Measurements from ENCODE around the gene MORC1.

The MORC1 gene

GRCh38 chr3:108940568-108941263, 177.2 kb downstream of the MORC1 start:
- no peak overlapping the region for H3K27ac ChIP-seq (ENCODE audit: low read length)
- no peak overlapping the region for H3K4me2 ChIP-seq (ENCODE audit: low read length)
- no peaks in the 10 kb centered on the region for H3K27me3 ChIP-seq (ENCODE audit: low read depth, low read length)
- no peaks in the 10 kb centered on the region for H3K4me1 ChIP-seq (ENCODE audit: low read length)
- TF ChIP-seq EZH2phosphoT487 (IDR thresholded peaks at IDR 0.05; ENCODE audit: low read depth) (no peak), CTCF (IDR thresholded peaks at IDR 0.05; ENCODE audit: low read depth, low read length) (no peak)
- no peak overlapping the region for H2AFZ ChIP-seq (ENCODE audit: low read depth, low read length)
- H3K79me2 ChIP-seq (ENCODE audit: low read length), result no peaks in the 10 kb centered on the region
- no peak overlapping the region for H3K9ac ChIP-seq (ENCODE audit: low read length)
- H3K36me3 ChIP-seq (replicated peaks; ENCODE audit: low read depth, low read length), result no peaks in the 10 kb centered on the region
- H3K9me3 ChIP-seq (ENCODE audit: insufficient read depth, low read length), result no peaks in the 10 kb centered on the region
- no peak overlapping the region for H3K4me3 ChIP-seq (ENCODE audit: low read length)
- no peaks in the 10 kb centered on the region for H4K20me1 ChIP-seq (ENCODE audit: insufficient read depth, low read length)

GRCh38 chr3:108940166-108940565, 177.8 kb downstream of the MORC1 start:
- Histone ChIP-seq H3K27ac (ENCODE audit: low read length) (no peak overlapping the region), H3K9ac (ENCODE audit: low read length) (no peak overlapping the region), H3K4me1 (ENCODE audit: low read length) (no peaks in the 10 kb centered on the region), H3K4me2 (ENCODE audit: low read length) (no peak overlapping the region), H3K36me3 (replicated peaks; ENCODE audit: low read depth, low read length) (no peaks in the 10 kb centered on the region), H3K4me3 (ENCODE audit: low read length) (no peak overlapping the region), H4K20me1 (ENCODE audit: insufficient read depth, low read length) (no peaks in the 10 kb centered on the region), H3K9me3 (ENCODE audit: insufficient read depth, low read length) (no peaks in the 10 kb centered on the region), H2AFZ (ENCODE audit: low read depth, low read length) (no peak overlapping the region), H3K27me3 (ENCODE audit: low read depth, low read length) (no peaks in the 10 kb centered on the region), H3K79me2 (ENCODE audit: low read length) (no peaks in the 10 kb centered on the region)
- TF ChIP-seq CTCF (IDR thresholded peaks at IDR 0.05; ENCODE audit: low read depth, low read length) (no peak), EZH2phosphoT487 (IDR thresholded peaks at IDR 0.05; ENCODE audit: low read depth) (no peak)

GRCh38 chr3:108936924-108937689, 180.8 kb downstream of the MORC1 start:
- Histone ChIP-seq H3K4me3 (ENCODE audit: low read length) (no peak overlapping the region), H3K4me1 (ENCODE audit: low read length) (no peaks in the 10 kb centered on the region), H3K9me3 (ENCODE audit: insufficient read depth, low read length) (no peaks in the 10 kb centered on the region), H3K27ac (ENCODE audit: low read length) (no peak overlapping the region), H3K27me3 (ENCODE audit: low read depth, low read length) (no peaks in the 10 kb centered on the region), H4K20me1 (ENCODE audit: insufficient read depth, low read length) (no peaks in the 10 kb centered on the region), H3K4me2 (ENCODE audit: low read length) (no peak overlapping the region), H2AFZ (ENCODE audit: low read depth, low read length) (no peak overlapping the region), H3K36me3 (replicated peaks; ENCODE audit: low read depth, low read length) (no peaks in the 10 kb centered on the region), H3K9ac (ENCODE audit: low read length) (no peak overlapping the region), H3K79me2 (ENCODE audit: low read length) (no peaks in the 10 kb centered on the region)
- TF ChIP-seq EZH2phosphoT487 (IDR thresholded peaks at IDR 0.05; ENCODE audit: low read depth) (no peak), CTCF (IDR thresholded peaks at IDR 0.05; ENCODE audit: low read depth, low read length) (no peak)

DNA sequence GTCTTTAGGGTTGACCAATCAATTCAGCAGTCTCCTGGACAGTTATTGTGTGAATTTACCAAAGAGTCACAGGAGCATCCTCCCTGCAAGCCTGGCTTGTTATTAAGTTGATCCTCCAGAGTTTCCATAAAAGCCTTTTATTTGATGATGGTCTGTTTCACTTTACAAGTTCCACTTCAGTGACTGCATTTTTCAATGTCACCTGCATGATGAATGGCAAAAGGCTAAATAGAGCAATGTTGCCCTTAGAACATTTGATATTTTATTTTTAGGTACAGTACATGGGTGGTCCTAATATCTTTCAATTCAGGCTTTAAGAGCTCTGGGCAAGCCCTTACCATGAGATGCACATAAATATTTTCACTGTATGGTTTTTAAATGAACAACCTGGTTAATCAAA, 186.9 kb downstream of the MORC1 start:
- Histone ChIP-seq H3K79me2 (ENCODE audit: low read length) (no peaks in the 10 kb centered on the region), H3K9ac (ENCODE audit: low read length) (no peak overlapping the region), H3K4me3 (ENCODE audit: low read length) (no peak overlapping the region), H2AFZ (ENCODE audit: low read depth, low read length) (no peak overlapping the region), H3K36me3 (replicated peaks; ENCODE audit: low read depth, low read length) (no peaks in the 10 kb centered on the region), H3K4me2 (ENCODE audit: low read length) (no peak overlapping the region), H3K27ac (ENCODE audit: low read length) (no peak overlapping the region), H3K4me1 (ENCODE audit: low read length) (no peaks in the 10 kb centered on the region), H3K9me3 (ENCODE audit: insufficient read depth, low read length) (no peaks in the 10 kb centered on the region), H3K27me3 (ENCODE audit: low read depth, low read length) (no peaks in the 10 kb centered on the region), H4K20me1 (ENCODE audit: insufficient read depth, low read length) (no peaks in the 10 kb centered on the region)
- TF ChIP-seq EZH2phosphoT487 (IDR thresholded peaks at IDR 0.05; ENCODE audit: low read depth), result no peak
- no peak for TF ChIP-seq CTCF (IDR thresholded peaks at IDR 0.05; ENCODE audit: low read depth, low read length)

Measured in OCI-LY3 (cell line).